GM12874 (cell line): ENCODE results near the gene CRNKL1.

ENCODE experiments used
- CTCF ChIP-seq: IDR thresholded peaks from 2 replicates; pipeline ENCODE4 v1.5.1; 2011; ENCODE audit warnings: low read depth, mild to moderate bottlenecking, control low read depth, low read length, moderate library complexity; ENCODE audit not compliant: insufficient read depth

CRNKL1 gene

GRCh38 chr20:19987046-19987445 is 65.2 kb downstream of the CRNKL1 start:
- TF ChIP-seq CTCF, result no peak

GRCh38 chr20:19986419-19986818 is 65.8 kb downstream of the CRNKL1 start:
- no peak for TF ChIP-seq CTCF
